D721Med (cell line): ENCODE results near the gene NFATC2IP.
"Not testable (repeated sequence)": the region's sequence is repeated elsewhere in the genome, so short reads cannot be mapped to it uniquely, and the experiment has no call there.

Experiments
- DNase-seq: peaks from one replicate; pipeline ENCODE4 v3.0.0; 2011; ENCODE audit warnings: low spot score; ENCODE audit not compliant: insufficient read length
- FAIRE-seq: peaks from 2 replicates; lab custom pipeline; 2011; peaks lifted over from hg19 to GRCh38; lab: Jason Lieb, UNC
- TF ChIP-seq, protein P1 (sequence below): IDR thresholded peaks from 2 replicates; pipeline ENCODE4 v1.5.1; 2012; ENCODE audit warnings: mild to moderate bottlenecking, control low read depth; ENCODE audit not compliant: insufficient read depth; ENCODE audit errors: missing control alignments

The NFATC2IP gene

DNA sequence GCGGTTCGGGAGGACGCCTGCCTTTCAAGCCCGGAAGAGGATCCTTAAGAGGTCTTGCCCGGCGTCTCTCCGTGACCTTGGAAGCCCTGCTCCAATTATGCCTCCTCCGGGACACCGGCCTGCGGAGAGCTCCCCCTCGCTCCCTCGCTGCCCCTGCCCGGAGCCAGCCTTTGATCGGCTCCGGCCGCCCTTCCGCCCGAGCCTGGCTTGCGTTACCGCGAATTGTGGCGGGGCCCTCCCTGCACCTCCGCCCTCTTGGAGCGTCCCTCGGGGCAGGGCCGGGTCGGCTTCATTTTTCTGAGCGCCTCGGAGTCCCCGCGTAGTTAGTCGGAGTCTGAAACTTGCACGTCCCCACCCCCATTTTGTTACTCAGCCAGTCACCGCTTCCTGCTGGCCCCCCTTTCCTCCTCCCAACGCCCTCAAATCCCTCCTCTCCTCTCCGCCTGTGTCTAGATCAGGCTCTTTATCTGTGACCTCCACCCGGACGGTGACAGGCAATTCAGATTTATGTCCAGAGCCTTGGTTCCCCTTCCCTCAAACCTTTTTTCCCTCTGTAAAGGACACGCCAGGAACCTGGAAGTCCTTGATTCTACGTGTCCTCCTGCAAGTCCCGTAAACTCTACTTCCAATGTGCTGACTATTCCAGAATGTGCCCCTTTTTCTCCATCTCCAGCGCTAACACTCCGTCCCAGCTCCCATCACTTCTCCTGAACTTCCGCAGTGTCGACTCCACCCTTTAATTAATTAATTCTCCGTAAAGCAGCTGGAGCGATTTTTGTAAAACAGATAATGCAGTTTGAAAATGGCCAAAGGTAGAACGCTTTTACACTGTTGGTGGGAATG, 25.1 kb upstream of the NFATC2IP start:
- no peak for DNase-seq
- FAIRE-seq, result no peak
- TF ChIP-seq, protein P1, sequence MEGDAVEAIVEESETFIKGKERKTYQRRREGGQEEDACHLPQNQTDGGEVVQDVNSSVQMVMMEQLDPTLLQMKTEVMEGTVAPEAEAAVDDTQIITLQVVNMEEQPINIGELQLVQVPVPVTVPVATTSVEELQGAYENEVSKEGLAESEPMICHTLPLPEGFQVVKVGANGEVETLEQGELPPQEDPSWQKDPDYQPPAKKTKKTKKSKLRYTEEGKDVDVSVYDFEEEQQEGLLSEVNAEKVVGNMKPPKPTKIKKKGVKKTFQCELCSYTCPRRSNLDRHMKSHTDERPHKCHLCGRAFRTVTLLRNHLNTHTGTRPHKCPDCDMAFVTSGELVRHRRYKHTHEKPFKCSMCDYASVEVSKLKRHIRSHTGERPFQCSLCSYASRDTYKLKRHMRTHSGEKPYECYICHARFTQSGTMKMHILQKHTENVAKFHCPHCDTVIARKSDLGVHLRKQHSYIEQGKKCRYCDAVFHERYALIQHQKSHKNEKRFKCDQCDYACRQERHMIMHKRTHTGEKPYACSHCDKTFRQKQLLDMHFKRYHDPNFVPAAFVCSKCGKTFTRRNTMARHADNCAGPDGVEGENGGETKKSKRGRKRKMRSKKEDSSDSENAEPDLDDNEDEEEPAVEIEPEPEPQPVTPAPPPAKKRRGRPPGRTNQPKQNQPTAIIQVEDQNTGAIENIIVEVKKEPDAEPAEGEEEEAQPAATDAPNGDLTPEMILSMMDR, result no peak

DNA sequence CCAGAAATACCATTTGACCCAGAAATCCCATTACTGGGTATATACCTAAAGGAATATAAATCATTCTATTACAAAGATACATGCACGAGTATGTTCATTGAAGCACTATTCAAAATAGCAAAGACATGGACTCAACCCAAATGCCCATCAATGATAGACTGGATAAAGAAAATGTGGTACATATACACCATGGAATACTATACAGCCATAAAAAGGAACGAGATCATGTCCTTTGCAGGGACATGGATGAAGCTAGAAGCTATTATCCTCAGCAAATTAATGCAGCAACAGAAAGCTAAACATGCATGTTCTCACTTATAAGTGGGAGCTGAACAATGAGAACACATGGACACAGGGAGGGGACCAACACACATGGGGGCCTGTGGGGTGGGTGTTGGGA, 24.5 kb upstream of the NFATC2IP start:
- not testable (repeated sequence) for FAIRE-seq, DNase-seq

GRCh38 chr16:28927815-28928214, 22.9 kb upstream of the NFATC2IP start:
- no peak for DNase-seq
- TF ChIP-seq, protein P1, result no peak
- no peak for FAIRE-seq

DNA sequence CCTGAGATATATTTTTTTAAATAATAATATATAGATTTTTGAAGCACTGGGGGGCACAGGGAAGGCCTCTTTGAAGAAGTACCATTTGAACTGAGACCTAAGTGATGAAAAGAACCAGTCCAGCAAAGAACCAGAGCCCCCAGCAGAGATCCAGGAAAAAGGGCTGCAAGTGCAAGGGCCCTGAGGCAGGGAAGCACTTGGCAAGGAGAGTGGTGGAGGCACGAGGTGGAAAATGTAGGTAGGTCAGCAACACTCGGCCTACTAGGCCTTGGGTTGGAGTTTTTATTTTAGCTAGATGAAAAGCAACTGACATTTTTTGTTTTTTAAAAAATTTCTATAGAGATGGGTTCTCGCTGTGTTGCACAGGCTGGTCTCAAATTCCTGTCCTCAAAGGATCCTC, 20.5 kb upstream of the NFATC2IP start:
- TF ChIP-seq, protein P1, result no peak

DNA sequence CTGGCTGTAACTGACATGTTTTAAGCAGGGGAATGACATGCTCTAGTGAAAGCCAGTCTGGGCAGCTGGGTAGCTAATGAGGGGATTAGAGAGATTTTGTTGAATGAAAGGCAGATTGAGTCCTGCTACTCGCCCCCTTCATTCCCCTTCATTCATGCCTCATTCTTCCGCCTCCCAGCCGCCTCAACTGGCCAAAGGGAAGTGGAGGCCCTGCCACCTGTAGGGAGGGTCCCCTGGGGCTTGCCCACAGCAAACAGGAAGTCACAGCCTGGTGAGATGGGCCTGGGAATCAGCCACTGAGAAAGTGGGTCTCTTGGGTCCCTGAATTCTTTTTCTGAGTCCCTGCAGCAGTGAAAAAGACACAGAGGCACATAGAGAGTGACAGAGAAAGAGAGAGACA, 20.1 kb upstream of the NFATC2IP start:
- FAIRE-seq (peak; percentile 63), DNase-seq (peak; percentile 81)
- TF ChIP-seq, protein P1, result no peak

More for the DNA sequence above, 20.5 kb upstream of the NFATC2IP start:
- FAIRE-seq, result no peak
- no peak for DNase-seq

GRCh38 chr16:28931801-28932225, 18.9 kb upstream of the NFATC2IP start, which contains the start of gene CD19:
CD19 (plus strand) TSS chr16:28931971; CDS start chr16:28932001, 30 bp downstream.
- TF ChIP-seq, protein P1, result no peak
- no peak for FAIRE-seq
- DNase-seq, result no peak

GRCh38 chr16:28932339-28933141, 18.2 kb upstream of the NFATC2IP start:
- no peak for FAIRE-seq
- peak; percentile 63 for DNase-seq
- TF ChIP-seq, protein P1, result no peak
